ENCODE data around the gene TPCN1. TPM values are rescaled to one million over a fixed set of nuclear protein-coding genes. Genes with fewer than 3 reads are reported as not detected.

TPCN1 gene
- total RNA-seq, 1 experiment from 2014 or later, result 29.7 TPM

DNA sequence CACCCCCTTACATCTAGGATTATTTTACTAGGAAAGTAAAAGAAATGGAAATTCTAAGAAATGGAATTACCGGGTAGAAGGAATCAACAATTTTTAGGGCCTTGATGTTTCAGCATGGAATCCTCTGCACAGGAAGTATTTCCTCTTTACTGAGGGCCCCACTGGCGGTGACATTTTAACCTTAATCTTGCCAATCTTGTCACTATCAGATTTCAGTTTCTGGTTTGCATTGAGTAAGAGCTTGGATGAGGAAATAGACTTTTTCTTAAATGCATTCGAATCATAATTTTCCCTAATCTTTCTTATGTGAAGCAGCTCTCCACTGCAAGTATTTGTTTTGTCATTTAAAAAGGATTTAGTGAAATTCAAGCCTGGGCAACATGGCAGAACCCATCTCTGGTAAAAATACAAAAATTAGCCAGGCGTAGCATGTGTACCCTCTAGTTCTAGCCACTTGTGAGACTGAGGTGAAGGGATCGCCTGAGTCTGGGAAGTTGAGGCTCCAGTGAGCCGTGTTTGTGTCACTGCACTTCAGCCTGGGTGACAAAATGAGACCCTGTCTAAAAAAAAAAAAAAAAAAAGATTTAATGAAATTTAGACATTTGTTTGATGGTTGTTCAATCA, 40.7 kb downstream of the TPCN1 start:
- no TSS peak for BruUV-seq (replicated peaks)
- CTCF ChIA-PET, result no interaction called here
- Histone ChIP-seq H3K36me3 (ENCODE audit: control insufficient read depth in 1 of 2, insufficient read depth in 2 of 2, low read length in 2 of 2) (no peaks in the 10 kb centered on the region), H3K4me3 (replicated peaks in 1 of 2; ENCODE audit: low read depth in 1 of 2, low read length in 2 of 2) (no peak overlapping the region), H3K27me3 (ENCODE audit: insufficient read depth, low read length) (no peaks in the 10 kb centered on the region), H3K9ac (ENCODE audit: low read length) (no peak overlapping the region), H3K4me1 (ENCODE audit: control insufficient read depth in 1 of 2, insufficient read depth in 2 of 2, low read length in 2 of 2) (no peaks in the 10 kb centered on the region), H3K9me2 (ENCODE audit: insufficient read depth) (no peaks in the 10 kb centered on the region), H3K79me2 (ENCODE audit: insufficient read depth, low read length) (no peaks in the 10 kb centered on the region), H3K4me2 (ENCODE audit: low read length) (no peak overlapping the region), H3K9me3 (ENCODE audit: control insufficient read depth in 1 of 2, insufficient read depth in 1 of 2, low read depth in 1 of 2, low read length in 2 of 2) (no peaks in the 10 kb centered on the region), H4K20me1 (ENCODE audit: insufficient read depth) (no peaks in the 10 kb centered on the region), H2AFZ (ENCODE audit: low read depth, low read length, poor library complexity, severe bottlenecking) (no peak overlapping the region), H3K27ac (ENCODE audit: low read depth, low read length) (no peak overlapping the region)
- POLR2A ChIA-PET, result no interaction called here
- DNase-seq (ENCODE audit: low read depth, low spot score) (no peak), ATAC-seq (no peak)
- intact Hi-C loops (cut with micrococcal nuclease), result no loop called here
- RAD21 ChIA-PET (ENCODE audit: low non-redundant PET in 1 of 2, low total read pairs in 2 of 2, uncharacterized antibody in 2 of 2, unreplicated experiment in 2 of 2), result interaction anchor here in 1 of 2 experiments (1.2 kb wide), 1 partner anchor 8 kb away, joined by 3 read pairs; no protein-coding TSS in a partner anchor
- no peak for TF ChIP-seq POLR2A (IDR thresholded peaks at IDR 0.05; ENCODE audit: borderline replicate concordance, extremely low read depth, insufficient read depth, insufficient read length)
- no peak for TF ChIP-seq JUND (IDR thresholded peaks at IDR 0.05)
- TF ChIP-seq SIN3A (IDR thresholded peaks at IDR 0.05; ENCODE audit: low read depth), result no peak
- TF ChIP-seq ZNF274 (IDR thresholded peaks at IDR 0.05; ENCODE audit: low read depth, low read length), result no peak
- TF ChIP-seq, protein P1, sequence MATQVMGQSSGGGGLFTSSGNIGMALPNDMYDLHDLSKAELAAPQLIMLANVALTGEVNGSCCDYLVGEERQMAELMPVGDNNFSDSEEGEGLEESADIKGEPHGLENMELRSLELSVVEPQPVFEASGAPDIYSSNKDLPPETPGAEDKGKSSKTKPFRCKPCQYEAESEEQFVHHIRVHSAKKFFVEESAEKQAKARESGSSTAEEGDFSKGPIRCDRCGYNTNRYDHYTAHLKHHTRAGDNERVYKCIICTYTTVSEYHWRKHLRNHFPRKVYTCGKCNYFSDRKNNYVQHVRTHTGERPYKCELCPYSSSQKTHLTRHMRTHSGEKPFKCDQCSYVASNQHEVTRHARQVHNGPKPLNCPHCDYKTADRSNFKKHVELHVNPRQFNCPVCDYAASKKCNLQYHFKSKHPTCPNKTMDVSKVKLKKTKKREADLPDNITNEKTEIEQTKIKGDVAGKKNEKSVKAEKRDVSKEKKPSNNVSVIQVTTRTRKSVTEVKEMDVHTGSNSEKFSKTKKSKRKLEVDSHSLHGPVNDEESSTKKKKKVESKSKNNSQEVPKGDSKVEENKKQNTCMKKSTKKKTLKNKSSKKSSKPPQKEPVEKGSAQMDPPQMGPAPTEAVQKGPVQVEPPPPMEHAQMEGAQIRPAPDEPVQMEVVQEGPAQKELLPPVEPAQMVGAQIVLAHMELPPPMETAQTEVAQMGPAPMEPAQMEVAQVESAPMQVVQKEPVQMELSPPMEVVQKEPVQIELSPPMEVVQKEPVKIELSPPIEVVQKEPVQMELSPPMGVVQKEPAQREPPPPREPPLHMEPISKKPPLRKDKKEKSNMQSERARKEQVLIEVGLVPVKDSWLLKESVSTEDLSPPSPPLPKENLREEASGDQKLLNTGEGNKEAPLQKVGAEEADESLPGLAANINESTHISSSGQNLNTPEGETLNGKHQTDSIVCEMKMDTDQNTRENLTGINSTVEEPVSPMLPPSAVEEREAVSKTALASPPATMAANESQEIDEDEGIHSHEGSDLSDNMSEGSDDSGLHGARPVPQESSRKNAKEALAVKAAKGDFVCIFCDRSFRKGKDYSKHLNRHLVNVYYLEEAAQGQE (IDR thresholded peaks at IDR 0.05; ENCODE audit: low read depth), result no peak
- no peak for TF ChIP-seq CBX3 (IDR thresholded peaks at IDR 0.05; ENCODE audit: low read depth)
- no peak for TF ChIP-seq EZH2 (IDR thresholded peaks at IDR 0.05)
- no peak for TF ChIP-seq EZH2phosphoT487 (IDR thresholded peaks at IDR 0.05; ENCODE audit: borderline replicate concordance)
- no peak for TF ChIP-seq CEBPB (IDR thresholded peaks at IDR 0.05; ENCODE audit: low read depth)
- no peak for TF ChIP-seq RAD21 (IDR thresholded peaks at IDR 0.05; ENCODE audit: low read depth)
- TF ChIP-seq ELF1 (IDR thresholded peaks at IDR 0.05; ENCODE audit: borderline replicate concordance, low read depth), result no peak
- TF ChIP-seq ZFX (IDR thresholded peaks at IDR 0.05), result no peak
- TF ChIP-seq EGR1 (IDR thresholded peaks at IDR 0.05; ENCODE audit: low read depth), result no peak
- no peak for TF ChIP-seq SRF (IDR thresholded peaks at IDR 0.05; ENCODE audit: low read depth)
- TF ChIP-seq FOSL1 (IDR thresholded peaks at IDR 0.05; ENCODE audit: low read depth), result no peak
- no peak for TF ChIP-seq YY1 (IDR thresholded peaks at IDR 0.05; ENCODE audit: extremely low read depth, insufficient replicate concordance, low read depth, low read length)
- TF ChIP-seq, protein P2, sequence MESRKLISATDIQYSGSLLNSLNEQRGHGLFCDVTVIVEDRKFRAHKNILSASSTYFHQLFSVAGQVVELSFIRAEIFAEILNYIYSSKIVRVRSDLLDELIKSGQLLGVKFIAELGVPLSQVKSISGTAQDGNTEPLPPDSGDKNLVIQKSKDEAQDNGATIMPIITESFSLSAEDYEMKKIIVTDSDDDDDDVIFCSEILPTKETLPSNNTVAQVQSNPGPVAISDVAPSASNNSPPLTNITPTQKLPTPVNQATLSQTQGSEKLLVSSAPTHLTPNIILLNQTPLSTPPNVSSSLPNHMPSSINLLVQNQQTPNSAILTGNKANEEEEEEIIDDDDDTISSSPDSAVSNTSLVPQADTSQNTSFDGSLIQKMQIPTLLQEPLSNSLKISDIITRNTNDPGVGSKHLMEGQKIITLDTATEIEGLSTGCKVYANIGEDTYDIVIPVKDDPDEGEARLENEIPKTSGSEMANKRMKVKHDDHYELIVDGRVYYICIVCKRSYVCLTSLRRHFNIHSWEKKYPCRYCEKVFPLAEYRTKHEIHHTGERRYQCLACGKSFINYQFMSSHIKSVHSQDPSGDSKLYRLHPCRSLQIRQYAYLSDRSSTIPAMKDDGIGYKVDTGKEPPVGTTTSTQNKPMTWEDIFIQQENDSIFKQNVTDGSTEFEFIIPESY (IDR thresholded peaks at IDR 0.05; ENCODE audit: extremely low read depth, insufficient replicate concordance, low read length), result no peak
- TF ChIP-seq, protein P3, sequence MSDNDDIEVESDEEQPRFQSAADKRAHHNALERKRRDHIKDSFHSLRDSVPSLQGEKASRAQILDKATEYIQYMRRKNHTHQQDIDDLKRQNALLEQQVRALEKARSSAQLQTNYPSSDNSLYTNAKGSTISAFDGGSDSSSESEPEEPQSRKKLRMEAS (IDR thresholded peaks at IDR 0.05), result no peak
- no peak for TF ChIP-seq TCF7L2 (IDR thresholded peaks at IDR 0.05; ENCODE audit: borderline replicate concordance, extremely low read depth, insufficient read depth, insufficient read length)

Measured in HCT116 (cell line).